SU-DHL-6 (cell line): ENCODE results near the gene TRIOBP.

Source experiments
- H2AFZ ChIP-seq: fragments of 200-600 bp; sonication (generic); 2 replicates; pipeline ENCODE4 v1.6.1; 2014; ENCODE audit warnings: low read depth, mild to moderate bottlenecking, moderate library complexity, mixed read lengths, antibody characterized with exemption, low read length; ENCODE audit not compliant: severe bottlenecking
- H3F3A ChIP-seq: fragments of 200-600 bp; shearing (Covaris generic); 2 replicates; pipeline ENCODE4 v1.6.0; 2016; ENCODE audit warnings: antibody characterized with exemption, mild to moderate bottlenecking; ENCODE audit not compliant: insufficient read depth
- H3K27ac ChIP-seq: fragments of 200-600 bp; sonication (generic); 2 replicates; pipeline ENCODE4 v1.5.1; 2016; ENCODE audit warnings: low read depth, mild to moderate bottlenecking, low read length, moderate library complexity, mixed read lengths
- H3K27me3 ChIP-seq: fragments of 200-600 bp; sonication (generic), shearing (Covaris generic); 2 replicates; pipeline ENCODE4 v1.6.0; 2014; ENCODE audit warnings: mild to moderate bottlenecking, low read length
- H3K36me3 ChIP-seq: fragments of 200-600 bp; sonication (generic); 2 replicates; pipeline ENCODE4 v1.6.1; 2014; ENCODE audit warnings: mild to moderate bottlenecking, low read length, mixed read lengths
- H3K4me2 ChIP-seq: fragments of 300-600, 200-600 bp; shearing (Covaris generic), sonication (generic); 2 replicates; pipeline ENCODE4 v1.6.0; 2014; ENCODE audit warnings: low read length, low read depth, mild to moderate bottlenecking; ENCODE audit not compliant: poor library complexity, severe bottlenecking
- H3K4me3 ChIP-seq: fragments of 200-600 bp; sonication (generic); 2 replicates; pipeline ENCODE4 v1.5.1; 2014; ENCODE audit warnings: antibody characterized with exemption, low read length, mild to moderate bottlenecking, mixed read lengths; ENCODE audit not compliant: insufficient read depth, poor library complexity, severe bottlenecking
- H3K79me2 ChIP-seq: fragments of 200-600 bp; sonication (generic); 2 replicates; pipeline ENCODE4 v1.6.1; 2014; ENCODE audit warnings: mild to moderate bottlenecking, low read length, moderate library complexity; ENCODE audit not compliant: insufficient read depth
- H3K9ac ChIP-seq: fragments of 200-600 bp; sonication (generic); 2 replicates; pipeline ENCODE4 v1.7.0; 2014; ENCODE audit warnings: mild to moderate bottlenecking, low read length
- H3K9me2 ChIP-seq: fragments of 200-600 bp; sonication (generic); replicated peaks from 2 replicates; pipeline ENCODE4 v1.6.1; 2014; ENCODE audit warnings: low read length; ENCODE audit not compliant: insufficient read depth
- H3K9me3 ChIP-seq: fragments of 200-600 bp; sonication (generic); 2 replicates; pipeline ENCODE4 v1.6.1; 2014; ENCODE audit warnings: low read length, mixed read lengths; ENCODE audit not compliant: insufficient read depth
- H4K20me1 ChIP-seq: fragments of 200-600 bp; sonication (generic); 2 replicates; pipeline ENCODE4 v1.6.1; 2014; ENCODE audit warnings: low read depth, mild to moderate bottlenecking, antibody characterized with exemption, low read length, moderate library complexity, mixed read lengths
- EZH2phosphoT487 ChIP-seq: fragments of 200-600 bp; sonication (generic), shearing (Covaris generic); conservative IDR thresholded peaks from 2 replicates; pipeline ENCODE4 v1.6.1; 2018; ENCODE audit warnings: mild to moderate bottlenecking, antibody characterized with exemption, low read length, moderate library complexity, mixed read lengths
- TF ChIP-seq, protein P1 (sequence below): fragments of 200-600 bp; sonication (generic); IDR thresholded peaks from one replicate; pipeline ENCODE4 v1.5.1; 2017; ENCODE audit warnings: antibody characterized with exemption, mild to moderate bottlenecking, low read length, moderate library complexity; ENCODE audit not compliant: insufficient read depth, poor library complexity, severe bottlenecking

TRIOBP gene

DNA sequence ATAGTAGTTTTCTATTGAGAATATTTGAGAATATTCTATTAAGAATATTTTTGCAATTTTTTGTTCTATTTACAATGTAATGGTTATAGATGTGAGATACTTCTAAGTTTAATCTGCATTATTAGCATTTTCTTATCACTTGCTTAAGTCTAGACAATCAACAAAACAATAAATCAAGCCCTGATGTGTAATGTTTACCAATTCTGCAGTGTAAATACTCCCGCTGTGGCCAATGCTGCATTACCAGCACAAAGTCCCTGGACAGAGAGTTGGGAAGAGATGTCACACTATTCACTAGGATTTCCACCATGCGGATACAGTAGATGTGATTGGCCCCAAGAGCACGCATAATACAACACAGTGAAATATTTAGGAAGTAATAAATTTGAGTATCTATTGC lies 63.3 kb downstream of the TRIOBP start:
- Histone ChIP-seq H3K9ac (no peak overlapping the region), H3K27me3 (no peaks in the 10 kb centered on the region), H3K27ac (no peak overlapping the region), H3K9me3 (no peaks in the 10 kb centered on the region), H3F3A (no peaks in the 10 kb centered on the region), H3K4me3 (no peak overlapping the region), H3K79me2 (no peaks in the 10 kb centered on the region), H3K9me2 (no peaks in the 10 kb centered on the region), H4K20me1 (no peaks in the 10 kb centered on the region), H3K36me3 (no peaks in the 10 kb centered on the region; the same call in 1 of the 2 replicates), H2AFZ (no peak overlapping the region), H3K4me2 (no peak overlapping the region)
- TF ChIP-seq EZH2phosphoT487 = no peak
- TF ChIP-seq, protein P1, sequence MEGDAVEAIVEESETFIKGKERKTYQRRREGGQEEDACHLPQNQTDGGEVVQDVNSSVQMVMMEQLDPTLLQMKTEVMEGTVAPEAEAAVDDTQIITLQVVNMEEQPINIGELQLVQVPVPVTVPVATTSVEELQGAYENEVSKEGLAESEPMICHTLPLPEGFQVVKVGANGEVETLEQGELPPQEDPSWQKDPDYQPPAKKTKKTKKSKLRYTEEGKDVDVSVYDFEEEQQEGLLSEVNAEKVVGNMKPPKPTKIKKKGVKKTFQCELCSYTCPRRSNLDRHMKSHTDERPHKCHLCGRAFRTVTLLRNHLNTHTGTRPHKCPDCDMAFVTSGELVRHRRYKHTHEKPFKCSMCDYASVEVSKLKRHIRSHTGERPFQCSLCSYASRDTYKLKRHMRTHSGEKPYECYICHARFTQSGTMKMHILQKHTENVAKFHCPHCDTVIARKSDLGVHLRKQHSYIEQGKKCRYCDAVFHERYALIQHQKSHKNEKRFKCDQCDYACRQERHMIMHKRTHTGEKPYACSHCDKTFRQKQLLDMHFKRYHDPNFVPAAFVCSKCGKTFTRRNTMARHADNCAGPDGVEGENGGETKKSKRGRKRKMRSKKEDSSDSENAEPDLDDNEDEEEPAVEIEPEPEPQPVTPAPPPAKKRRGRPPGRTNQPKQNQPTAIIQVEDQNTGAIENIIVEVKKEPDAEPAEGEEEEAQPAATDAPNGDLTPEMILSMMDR = no peak

DNA sequence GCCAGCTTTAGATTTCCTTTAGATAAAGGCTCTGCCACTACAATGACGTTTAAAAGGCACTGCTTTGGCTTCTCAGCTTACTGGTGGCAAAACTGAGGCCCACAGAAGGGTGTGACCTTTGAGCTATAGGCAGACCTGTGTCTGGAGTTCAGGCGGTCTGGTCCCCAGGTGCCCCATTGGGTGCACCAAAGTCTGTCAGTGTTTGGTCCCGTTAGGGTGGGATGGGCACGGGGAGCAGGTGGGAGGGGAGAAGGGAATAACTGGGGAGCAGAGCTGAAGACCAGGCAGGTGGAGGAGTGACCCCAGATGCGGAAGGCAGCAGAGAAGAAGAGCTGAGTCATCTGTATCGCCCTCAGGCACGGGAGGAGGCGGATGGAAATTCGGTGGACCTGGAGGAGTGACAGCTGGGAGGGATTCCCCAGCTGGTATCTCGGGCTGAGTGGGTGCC lies 65.6 kb downstream of the TRIOBP start:
- no peak overlapping the region for H2AFZ ChIP-seq
- H3K9ac ChIP-seq = no peak overlapping the region
- no peak overlapping the region for H3K27ac ChIP-seq
- no peak overlapping the region for H3K4me2 ChIP-seq
- H4K20me1 ChIP-seq = no peaks in the 10 kb centered on the region
- no peaks in the 10 kb centered on the region for H3K9me3 ChIP-seq
- H3K79me2 ChIP-seq = no peaks in the 10 kb centered on the region
- H3K4me3 ChIP-seq = no peak overlapping the region
- H3F3A ChIP-seq = no peaks in the 10 kb centered on the region
- no peaks in the 10 kb centered on the region for H3K27me3 ChIP-seq
- H3K36me3 ChIP-seq = no peaks in the 10 kb centered on the region; the same call in 1 of the 2 replicates
- H3K9me2 ChIP-seq = no peaks in the 10 kb centered on the region
- TF ChIP-seq, protein P1 = no peak
- no peak for TF ChIP-seq EZH2phosphoT487

DNA sequence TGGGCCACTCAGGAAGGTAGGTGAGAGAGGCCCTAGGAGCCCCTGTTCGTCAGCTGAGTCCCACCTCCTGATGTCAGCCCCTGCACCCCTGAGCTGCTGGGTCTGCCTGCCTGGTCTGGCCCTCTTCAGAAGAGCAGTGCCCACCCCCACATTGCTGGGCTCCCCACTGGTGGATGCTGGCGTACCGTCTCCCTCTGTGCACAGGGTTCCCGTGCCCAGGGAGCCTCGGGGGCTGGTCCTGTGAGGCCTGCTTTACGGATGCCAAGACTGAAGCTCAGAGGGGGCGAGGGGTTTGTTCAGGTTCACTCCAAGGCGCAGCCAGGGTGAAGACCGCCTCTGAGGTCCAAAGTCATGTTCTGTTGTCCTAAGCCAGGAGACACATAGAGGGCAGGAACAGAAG lies 66.2 kb downstream of the TRIOBP start:
- no peaks in the 10 kb centered on the region for H3K9me3 ChIP-seq
- no peak for TF ChIP-seq EZH2phosphoT487
- TF ChIP-seq, protein P1 = no peak
- no peaks in the 10 kb centered on the region for H3F3A ChIP-seq
- no peaks in the 10 kb centered on the region for H3K79me2 ChIP-seq
- H3K9ac ChIP-seq = no peak overlapping the region
- no peaks in the 10 kb centered on the region for H3K9me2 ChIP-seq
- no peak overlapping the region for H3K4me2 ChIP-seq
- no peaks in the 10 kb centered on the region for H4K20me1 ChIP-seq
- H3K27ac ChIP-seq = no peak overlapping the region
- no peak overlapping the region for H2AFZ ChIP-seq
- H3K27me3 ChIP-seq = no peaks in the 10 kb centered on the region
- no peaks in the 10 kb centered on the region; the same call in 1 of the 2 replicates for H3K36me3 ChIP-seq
- no peak overlapping the region for H3K4me3 ChIP-seq
